HG02870 (cell line): ENCODE measurements around the gene ATRNL1.

Experiments used
- ATAC-seq: cut with Tn5 transposase; IDR thresholded peaks from one replicate; pipeline ENCODE4 v1.9.1; 2021; ENCODE audit warnings: mild to moderate bottlenecking, moderate library complexity; ENCODE audit not compliant: unreplicated experiment

Gene ATRNL1

DNA sequence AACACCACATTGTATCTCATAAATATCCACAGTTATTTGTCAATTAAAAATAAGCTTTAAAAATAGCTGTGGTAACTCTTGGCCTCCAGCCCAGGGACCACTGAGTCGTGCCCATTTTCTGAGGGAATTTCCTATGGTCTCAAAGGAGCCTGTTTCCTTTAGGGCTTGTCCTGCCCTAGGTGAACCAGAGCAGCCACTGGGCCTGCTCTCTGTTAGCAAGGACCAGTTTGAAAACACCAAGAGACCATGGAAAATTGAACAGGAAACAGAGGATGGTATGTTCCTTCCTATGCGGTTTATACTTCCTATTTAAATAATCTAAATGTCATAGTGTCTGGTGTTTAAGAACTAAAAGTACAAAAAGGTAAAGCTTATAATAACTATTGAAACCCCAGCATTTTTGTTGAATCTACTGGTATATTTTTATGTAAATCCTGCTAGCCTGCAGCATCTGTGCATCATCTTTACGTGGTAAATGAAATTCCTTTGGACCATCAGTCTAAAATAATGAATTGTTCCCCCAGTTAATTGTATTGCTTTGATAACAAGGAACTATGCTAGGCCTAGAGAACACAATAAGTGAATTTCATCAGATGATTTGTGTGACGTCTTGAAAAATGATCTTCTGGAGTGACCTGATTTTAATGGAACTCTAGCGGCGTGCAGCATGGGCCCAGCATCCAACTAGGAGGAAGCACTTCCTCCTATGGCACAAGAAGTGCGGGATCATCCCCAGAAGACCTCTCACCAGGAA is 846.1 kb downstream of the ATRNL1 start:
- no peak for ATAC-seq

DNA sequence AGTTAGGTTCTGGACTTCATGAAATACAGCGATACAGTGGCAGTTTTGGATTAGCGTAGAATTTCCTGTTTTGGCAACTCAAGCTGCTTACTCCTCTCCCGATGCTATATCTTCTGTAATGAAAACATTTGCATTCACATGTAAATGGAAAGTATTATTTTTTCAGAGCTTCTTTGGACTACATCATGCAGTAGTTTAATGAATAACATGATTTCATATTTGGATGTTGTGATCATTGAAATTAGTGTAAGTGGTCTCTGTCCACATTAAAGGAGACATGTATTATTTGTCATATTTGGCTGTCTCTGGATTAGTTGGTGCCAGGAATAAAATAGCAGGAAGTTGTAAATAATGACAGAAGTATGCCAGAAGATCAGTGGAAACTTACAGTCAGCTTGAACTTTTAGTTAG is 848.2 kb downstream of the ATRNL1 start:
- no peak for ATAC-seq

DNA sequence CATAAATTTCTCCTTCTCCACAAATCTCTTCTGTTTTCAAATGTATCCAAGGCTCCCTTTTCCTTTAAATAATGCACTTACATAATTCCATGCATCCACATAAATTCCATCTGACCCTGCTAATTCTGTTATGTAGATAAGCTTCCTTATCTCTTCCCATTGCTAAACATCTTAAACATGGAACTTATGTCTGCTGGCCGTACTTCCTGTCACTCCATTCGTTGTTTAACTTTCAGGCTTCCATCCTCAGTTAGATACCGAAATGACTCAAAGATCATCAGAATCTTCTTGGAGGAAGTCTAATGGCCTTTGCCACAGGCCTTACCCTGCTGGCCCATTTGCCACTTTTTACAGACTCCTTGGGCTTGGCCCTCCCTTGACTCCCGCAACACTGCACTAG is 848.9 kb downstream of the ATRNL1 start:
- ATAC-seq, result no peak

GRCh38 chr10:115944538-115944937 is 851.4 kb downstream of the ATRNL1 start:
- ATAC-seq, result no peak

- no peak for ATAC-seq
Measured at GRCh38 chr10:115945701-115946445, 852.7 kb downstream of the ATRNL1 start.

DNA sequence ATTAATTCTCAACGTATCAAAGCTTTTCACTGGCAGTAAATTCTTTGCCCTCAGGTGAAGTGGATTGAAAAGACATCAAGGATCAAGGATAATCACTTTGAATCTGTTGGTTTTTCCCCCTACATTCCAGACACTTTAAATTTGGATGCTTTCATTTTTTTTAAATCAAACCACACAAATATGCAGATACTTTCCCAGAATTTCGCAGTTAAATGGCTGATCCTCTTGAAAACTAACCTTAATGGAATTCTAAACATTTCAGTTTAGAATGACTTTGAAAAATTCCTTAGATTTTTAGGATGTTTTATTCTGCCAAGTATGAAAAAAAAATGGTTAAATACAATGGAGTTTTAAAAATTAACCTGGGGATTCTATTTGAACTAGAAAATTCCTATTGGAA is 853.9 kb downstream of the ATRNL1 start:
- no peak for ATAC-seq

DNA sequence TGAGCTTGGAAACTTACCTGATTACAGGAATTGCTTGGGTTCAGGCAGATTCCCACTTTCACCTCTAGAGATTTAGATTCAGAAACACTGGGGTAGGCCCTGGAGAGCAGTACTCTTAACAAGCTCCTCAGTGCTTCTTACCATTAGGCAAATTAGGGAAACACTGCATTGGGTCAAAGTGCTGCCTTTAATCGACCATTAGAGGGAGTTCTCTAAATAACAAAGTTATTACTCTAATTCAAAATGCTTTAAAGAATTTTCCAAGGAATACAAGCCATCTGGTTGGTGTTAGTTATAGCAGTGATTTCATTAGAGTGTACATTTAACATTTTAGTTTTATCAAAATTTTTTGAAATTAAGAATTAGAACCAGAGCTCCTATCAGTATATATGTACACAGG is 855.3 kb downstream of the ATRNL1 start:
- no peak for ATAC-seq

DNA sequence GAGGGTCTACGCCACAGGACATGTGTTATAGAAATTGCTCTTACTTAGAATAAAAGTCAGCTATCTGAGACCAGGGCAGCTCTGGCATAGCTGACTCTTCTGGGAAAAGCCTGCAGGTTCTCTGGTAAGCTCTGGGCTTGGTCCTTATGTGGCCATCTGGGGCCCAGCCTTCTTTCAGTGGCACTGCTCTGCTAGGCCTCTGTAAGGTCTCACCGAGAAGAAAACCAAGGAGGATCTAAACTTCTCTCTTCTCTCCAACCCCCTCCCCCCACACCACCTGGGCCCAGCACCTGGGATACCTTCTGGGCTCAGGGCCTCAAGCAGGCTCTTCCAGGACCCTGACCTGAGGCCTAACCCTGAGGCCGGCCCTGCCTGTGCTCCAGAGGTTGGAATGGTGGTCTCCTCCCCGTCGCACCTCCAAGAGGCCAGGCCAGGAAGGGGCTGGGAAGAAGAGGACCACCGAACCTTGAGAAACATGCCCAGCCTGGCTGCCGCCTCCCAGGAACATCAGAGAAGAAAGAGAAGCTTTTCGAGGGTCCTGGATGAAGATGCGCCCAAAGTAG is 856.2 kb downstream of the ATRNL1 start:
- no peak for ATAC-seq

- no peak for ATAC-seq
Measured at GRCh38 chr10:115950320-115950719, 857.2 kb downstream of the ATRNL1 start.

DNA sequence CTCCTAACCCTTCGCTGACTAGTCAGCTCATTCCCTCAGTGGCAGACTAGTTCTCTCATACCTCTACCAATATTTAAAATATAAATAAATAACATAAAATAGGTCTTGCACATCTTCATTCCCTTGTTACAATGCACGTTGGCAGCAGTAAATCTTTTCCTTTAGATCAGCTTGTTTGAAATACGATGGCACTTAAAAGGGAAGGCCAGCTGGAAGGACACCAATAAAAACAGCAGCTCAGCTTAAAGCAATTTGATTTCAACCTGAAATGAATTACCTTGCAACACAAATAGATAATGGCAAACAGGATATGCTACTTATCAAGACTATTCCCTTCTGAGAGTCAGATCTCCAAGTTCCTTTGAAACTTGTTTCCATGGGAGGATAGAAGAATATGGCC is 858.1 kb downstream of the ATRNL1 start:
- no peak for ATAC-seq

DNA sequence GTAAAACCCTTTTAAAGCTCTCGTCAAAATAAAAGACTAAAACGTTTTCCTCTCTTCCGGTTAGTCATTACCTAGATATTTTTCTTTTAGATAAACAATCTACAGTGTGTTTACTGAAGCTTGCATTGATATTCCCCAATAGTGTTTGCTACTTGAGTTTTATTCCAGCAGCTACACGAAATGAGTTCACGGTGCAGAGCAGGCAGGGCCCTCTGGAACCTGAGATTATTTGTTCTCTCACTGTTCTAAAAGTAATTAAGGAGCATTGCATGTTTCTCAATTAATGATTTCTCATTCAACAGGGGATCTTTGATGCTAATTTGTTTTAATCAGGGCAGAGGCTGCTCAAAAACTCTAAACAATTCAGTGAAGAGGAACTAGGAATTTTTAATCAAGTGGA is 860.1 kb downstream of the ATRNL1 start:
- ATAC-seq, result no peak

- ATAC-seq, result no peak
Measured at GRCh38 chr10:115953968-115954367, 860.8 kb downstream of the ATRNL1 start.

GRCh38 chr10:115956225-115957011 is 863.3 kb downstream of the ATRNL1 start:
- no peak for ATAC-seq

DNA sequence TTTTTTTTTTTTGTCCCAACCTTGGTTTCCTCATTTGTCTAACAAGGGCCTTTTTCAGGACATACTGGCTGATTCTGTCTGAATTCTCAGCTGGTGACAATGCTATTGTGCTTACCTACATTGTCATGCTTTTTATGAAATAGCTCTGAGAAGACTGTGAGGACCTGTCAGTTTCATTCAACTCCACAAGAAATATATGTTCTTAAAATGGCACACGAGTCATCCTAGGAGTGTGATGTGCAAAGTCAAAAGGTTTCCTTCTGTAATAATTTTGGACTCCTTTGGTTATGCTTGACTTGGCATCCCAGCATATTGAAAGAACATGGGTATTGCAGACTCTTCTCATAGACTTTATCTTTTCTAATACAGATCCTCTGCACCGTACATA is 863.8 kb downstream of the ATRNL1 start:
- ATAC-seq, result no peak

- no peak for ATAC-seq
Measured at GRCh38 chr10:115957786-115958442, 864.7 kb downstream of the ATRNL1 start.

GRCh38 chr10:115963848-115964247 is 870.7 kb downstream of the ATRNL1 start:
- no peak for ATAC-seq

DNA sequence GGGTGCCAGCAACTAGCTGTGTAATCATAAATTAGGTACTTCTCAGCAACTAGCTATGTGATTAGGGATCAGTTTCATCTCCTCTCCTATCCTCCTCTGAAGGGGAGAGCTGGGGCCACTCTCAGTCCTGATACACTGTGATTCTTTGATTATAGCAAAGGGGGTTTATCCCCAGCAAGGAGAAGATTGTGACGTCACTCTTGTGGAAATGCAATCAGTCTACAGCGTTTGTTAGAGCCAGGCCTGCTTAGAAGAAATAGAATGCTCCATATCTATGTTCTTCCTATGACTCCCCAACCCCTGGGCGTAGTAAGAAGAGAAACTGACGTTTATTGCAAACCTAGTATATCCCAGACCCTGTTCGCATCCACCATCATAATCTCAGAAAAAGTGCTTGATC is 871.7 kb downstream of the ATRNL1 start:
- ATAC-seq, result no peak

- no peak for ATAC-seq
Measured at GRCh38 chr10:115965376-115965775, 872.2 kb downstream of the ATRNL1 start.

DNA sequence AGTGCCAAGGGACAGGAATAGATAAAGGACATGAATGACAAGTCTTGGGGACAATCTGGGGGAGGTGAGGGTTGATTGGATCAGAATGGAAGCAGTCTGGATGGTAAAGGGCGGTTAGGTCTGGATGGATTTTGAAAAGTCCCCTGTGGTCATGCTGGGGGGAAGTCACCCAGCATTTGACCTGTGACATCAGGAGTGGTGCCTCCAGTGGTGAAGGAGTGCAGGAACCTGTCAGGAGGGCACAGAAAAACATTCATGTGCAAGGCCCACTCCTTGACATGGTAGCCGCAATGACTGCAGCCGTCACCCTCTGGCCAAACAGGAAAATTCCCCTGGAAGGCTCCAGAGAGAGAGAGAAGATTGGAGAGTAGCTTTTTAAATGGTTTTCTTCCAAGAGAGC is 875.1 kb downstream of the ATRNL1 start:
- no peak for ATAC-seq

DNA sequence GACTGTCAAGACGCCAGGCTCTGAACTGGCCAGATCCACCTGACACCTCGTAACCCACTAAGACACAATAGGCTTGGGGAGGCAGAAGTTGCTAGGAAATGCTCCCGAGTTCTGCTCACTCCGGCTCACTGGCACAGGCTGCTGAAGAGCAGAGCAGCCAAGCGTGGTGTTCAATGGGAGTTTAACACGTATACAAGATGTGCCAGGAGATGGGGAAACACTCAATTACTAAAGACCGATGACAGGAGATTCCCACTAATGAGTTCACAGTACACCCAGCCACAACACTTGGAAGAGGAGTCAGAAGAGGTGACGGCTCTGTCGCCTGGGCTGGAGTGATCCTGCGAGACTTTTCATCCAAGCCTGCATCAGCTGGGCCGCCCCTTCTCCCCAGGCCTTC is 876.4 kb downstream of the ATRNL1 start:
- no peak for ATAC-seq

DNA sequence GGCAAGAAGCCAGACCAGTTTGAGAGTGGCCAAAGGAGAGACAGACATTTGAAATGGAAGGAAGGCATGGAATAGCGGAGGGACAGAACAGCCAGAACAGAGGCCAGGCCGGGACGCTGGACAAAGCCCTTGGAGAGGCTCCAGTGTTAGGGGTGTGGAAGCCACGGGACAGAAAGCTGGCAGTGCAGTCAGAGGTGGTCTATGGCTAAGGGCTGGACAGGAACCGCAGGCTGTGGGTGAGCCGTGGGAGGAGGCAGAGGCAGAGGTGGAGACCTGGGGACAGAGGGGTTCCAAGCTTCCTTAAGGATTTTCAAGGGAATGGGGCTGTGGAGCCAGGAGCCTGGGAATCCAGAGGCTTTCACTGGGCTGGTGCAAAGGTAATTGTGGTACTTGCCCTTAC is 878.8 kb downstream of the ATRNL1 start:
- ATAC-seq, result no peak
